Thyroid gland (tissue), 4 donors: Measurements from ENCODE around the gene RRBP1.

Source experiments
- CTCF ChIP-seq, 6 experiments: fragments of 200-600 bp in 3 of 6; fragments of 450-650 bp in 3 of 6; sonication (generic) in 3 of 6; IDR thresholded peaks; one replicate each; pipeline ENCODE4 v1.5.1; 2016 to 2019; ENCODE audit warnings: antibody characterized with exemption in 6 of 6, mild to moderate bottlenecking in 2 of 6, inconsistent platforms in 1 of 6, moderate library complexity in 1 of 6
- POLR2A ChIP-seq, 2 donors: fragments of 450-650 bp; IDR thresholded peaks; one replicate each; pipeline ENCODE4 v1.6.1; 2017; ENCODE audit warnings: antibody characterized with exemption in 2 of 2, mild to moderate bottlenecking in 2 of 2, moderate library complexity in 1 of 2

GRCh38 chr20:17681726-17682102, 328 bp downstream of the RRBP1 start:
- no peak for TF ChIP-seq CTCF (IDR thresholded peaks at IDR 0.05)
- TF ChIP-seq POLR2A (IDR thresholded peaks at IDR 0.05), result no peak
